Measurements from ENCODE around the gene C7orf57.

DNA sequence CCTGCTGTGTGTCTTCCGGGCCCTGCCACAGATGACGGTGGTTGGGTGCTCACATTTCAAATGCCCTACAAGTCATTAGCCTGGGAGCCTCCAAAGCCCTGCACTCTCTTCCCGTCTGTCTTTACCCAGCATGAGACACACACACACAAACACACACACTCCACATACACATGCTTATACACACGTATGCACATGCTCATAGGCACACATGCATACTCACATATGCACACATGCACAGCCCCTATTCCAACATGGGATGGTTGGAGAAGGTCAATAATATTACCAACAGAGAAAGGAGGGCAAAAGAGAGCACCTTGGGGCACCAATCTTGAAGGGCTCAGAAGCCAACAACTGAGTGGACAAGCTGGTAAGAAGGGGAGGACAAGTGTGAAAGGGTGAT lies 25.4 kb upstream of the C7orf57 start:
- TF ChIP-seq, protein P1, sequence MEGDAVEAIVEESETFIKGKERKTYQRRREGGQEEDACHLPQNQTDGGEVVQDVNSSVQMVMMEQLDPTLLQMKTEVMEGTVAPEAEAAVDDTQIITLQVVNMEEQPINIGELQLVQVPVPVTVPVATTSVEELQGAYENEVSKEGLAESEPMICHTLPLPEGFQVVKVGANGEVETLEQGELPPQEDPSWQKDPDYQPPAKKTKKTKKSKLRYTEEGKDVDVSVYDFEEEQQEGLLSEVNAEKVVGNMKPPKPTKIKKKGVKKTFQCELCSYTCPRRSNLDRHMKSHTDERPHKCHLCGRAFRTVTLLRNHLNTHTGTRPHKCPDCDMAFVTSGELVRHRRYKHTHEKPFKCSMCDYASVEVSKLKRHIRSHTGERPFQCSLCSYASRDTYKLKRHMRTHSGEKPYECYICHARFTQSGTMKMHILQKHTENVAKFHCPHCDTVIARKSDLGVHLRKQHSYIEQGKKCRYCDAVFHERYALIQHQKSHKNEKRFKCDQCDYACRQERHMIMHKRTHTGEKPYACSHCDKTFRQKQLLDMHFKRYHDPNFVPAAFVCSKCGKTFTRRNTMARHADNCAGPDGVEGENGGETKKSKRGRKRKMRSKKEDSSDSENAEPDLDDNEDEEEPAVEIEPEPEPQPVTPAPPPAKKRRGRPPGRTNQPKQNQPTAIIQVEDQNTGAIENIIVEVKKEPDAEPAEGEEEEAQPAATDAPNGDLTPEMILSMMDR (IDR thresholded peaks at IDR 0.05) = no peak
- no peak for TF ChIP-seq POLR2A (IDR thresholded peaks at IDR 0.05)
